OCI-M2 (cell line): ENCODE data around the gene TMEM215.

Experiments
- DNase-seq: peaks from one replicate; lab custom pipeline; 2025; ENCODE audit not compliant: unreplicated experiment; lab: John Stamatoyannopoulos, UW

The TMEM215 gene

GRCh38 chr9:32832346-32832745, 49.0 kb downstream of the TMEM215 start:
- DNase-seq: no peak
